Lung (tissue), 12 donors: ENCODE measurements around the gene ANKRD44. TPM values are rescaled to one million over a fixed set of nuclear protein-coding genes. Genes with fewer than 3 reads are reported as not detected.
A peak's percentile ranks its signal among the peaks of the same experiment; 100 is the strongest.

Experiments
- ATAC-seq: fragments of 200-7000 bp; cut with Tn5 transposase; one replicate; pipeline ENCODE4 v1.9.1; 2020; ENCODE audit warnings: moderate number of reproducible peaks; ENCODE audit not compliant: insufficient read depth, low FRiP score
- DNase-seq, 3 donors: peaks; one replicate each; pipeline ENCODE4 v3.0.0-alpha.2; 2013 to 2017
- H3K27ac ChIP-seq, 2 donors: one replicate each; pipeline ENCODE4 v1.5.1; 2013; ENCODE audit warnings: mild to moderate bottlenecking in 2 of 2, moderate library complexity in 2 of 2, control low read depth in 1 of 2, inconsistent platforms in 1 of 2, low read depth in 1 of 2, low read length in 1 of 2
- H3K27me3 ChIP-seq, 3 donors: one replicate each; pipeline ENCODE4 v1.5.1; 2013; ENCODE audit warnings: low read length in 2 of 3; ENCODE audit not compliant: control insufficient read depth in 3 of 3, insufficient read depth in 3 of 3
- H3K36me3 ChIP-seq, 4 donors: one replicate each; pipeline ENCODE4 v1.5.1; 2013; ENCODE audit warnings: low read length in 4 of 4, mild to moderate bottlenecking in 1 of 4, moderate library complexity in 1 of 4; ENCODE audit not compliant: control insufficient read depth in 4 of 4, insufficient read depth in 4 of 4
- H3K4me1 ChIP-seq, 5 donors: one replicate each; pipeline ENCODE4 v1.5.1; 2013; ENCODE audit warnings: low read length in 5 of 5, mild to moderate bottlenecking in 2 of 5, moderate library complexity in 1 of 5; ENCODE audit not compliant: control insufficient read depth in 5 of 5, insufficient read depth in 5 of 5
- H3K4me3 ChIP-seq: one replicate; pipeline ENCODE4 v1.5.1; 2013; ENCODE audit warnings: mild to moderate bottlenecking, control low read depth, moderate library complexity
- H3K9ac ChIP-seq, 2 donors: one replicate each; pipeline ENCODE4 v1.5.1; 2013; ENCODE audit warnings: low read length in 2 of 2, control low read depth in 1 of 2; ENCODE audit not compliant: insufficient read depth in 1 of 2
- H3K9me3 ChIP-seq, 4 donors: one replicate each; pipeline ENCODE4 v1.5.1; 2013; ENCODE audit warnings: low read length in 3 of 4, mild to moderate bottlenecking in 1 of 4, moderate library complexity in 1 of 4; ENCODE audit not compliant: control insufficient read depth in 4 of 4, insufficient read depth in 3 of 4
- WGBS, 2 donors: extraction: QIAGEN DNeasy Blood & Tissue Kit; methylation state at CpG; one replicate each; pipeline ENCODE4 v1.1.7; 2013; 5-methylcytosine and 5-hydroxymethylcytosine counted together
- polyA plus RNA-seq, 2 donors: library from polyadenylated mRNA; stranded (reverse); fragments of 200-250 nt; gene quantifications; one replicate each; pipeline ENCODE4 v1.2.1, GENCODE V29; 2013
- total RNA-seq, 2 donors: library from RNA; depleted of rRNA in 1 of 2; stranded (reverse); fragments of >200 nt in 1 of 2; gene quantifications; one replicate each; pipeline ENCODE4 v1.2.1, GENCODE V29; 2014 to 2021
- TF ChIP-seq, protein P1 (sequence below): IDR thresholded peaks from 2 replicates; pipeline ENCODE4 v1.5.1; 2012; ENCODE audit warnings: mild to moderate bottlenecking; ENCODE audit errors: control extremely low read depth, extremely low read depth
- donor health status: control.
- donor health status: control.
- donor health status: Bipolar disorder and iron deficiency.
- donor health status: healthy.
- donor health status: DM: yes; HTN: yes; CAD: no.

Gene ANKRD44
- total and polyA plus RNA-seq, 4 donors: 7.1 to 73.8 (median 20.3) TPM

DNA sequence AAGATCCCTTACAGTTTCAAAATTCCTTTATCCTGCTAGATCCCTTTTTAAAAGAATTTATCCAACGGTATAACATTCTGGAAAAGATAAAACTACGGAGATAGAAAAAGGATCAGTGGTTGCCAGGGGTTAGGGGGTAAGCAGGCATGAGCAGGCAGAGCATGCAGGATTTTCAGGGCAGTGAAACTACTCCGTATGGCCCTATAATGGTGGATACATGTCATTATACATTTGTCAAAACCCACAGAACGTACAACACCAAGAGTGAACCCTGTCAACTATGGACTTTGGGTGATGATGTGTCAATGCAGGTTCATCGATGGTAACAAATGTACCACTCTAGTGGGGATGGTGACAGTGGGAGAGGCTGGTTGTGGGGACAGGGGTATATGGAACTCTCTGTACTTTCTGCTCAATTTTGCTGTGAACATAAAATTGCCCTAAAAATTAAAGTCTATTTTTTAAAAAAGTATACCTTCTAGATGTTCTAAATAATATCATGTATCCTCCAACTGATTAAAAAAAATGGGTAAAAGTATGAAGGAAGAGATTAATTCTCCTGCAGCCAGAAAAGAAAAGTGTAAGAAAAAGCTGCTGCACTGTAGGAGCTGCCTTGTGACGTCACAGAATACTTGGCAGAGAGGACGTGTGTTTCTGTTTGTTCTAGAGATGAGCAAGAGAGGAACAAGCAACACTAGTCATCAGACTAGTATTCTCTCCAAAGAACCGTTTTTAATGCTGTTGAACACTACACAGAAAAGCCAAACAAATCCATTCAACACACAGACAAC, 23.6 kb downstream of the ANKRD44 start:
- Histone ChIP-seq H3K4me1 (peaks cover 0 to 5% (median 4%) of the 10 kb centered on the region in 5 donors), H3K27ac (no peak overlapping the region), H3K4me3 (no peak overlapping the region), H3K9ac (no peak overlapping the region), H3K36me3 (no peaks in the 10 kb centered on the region), H3K27me3 (no peaks in the 10 kb centered on the region), H3K9me3 (no peaks in the 10 kb centered on the region)
- 57 to 62% methylated on average over 8 of the region's 8 CpGs for WGBS, 2 donors
- ATAC-seq (no peak), DNase-seq (peak; percentile 48 to 86 (median 78))
- TF ChIP-seq, protein P1, sequence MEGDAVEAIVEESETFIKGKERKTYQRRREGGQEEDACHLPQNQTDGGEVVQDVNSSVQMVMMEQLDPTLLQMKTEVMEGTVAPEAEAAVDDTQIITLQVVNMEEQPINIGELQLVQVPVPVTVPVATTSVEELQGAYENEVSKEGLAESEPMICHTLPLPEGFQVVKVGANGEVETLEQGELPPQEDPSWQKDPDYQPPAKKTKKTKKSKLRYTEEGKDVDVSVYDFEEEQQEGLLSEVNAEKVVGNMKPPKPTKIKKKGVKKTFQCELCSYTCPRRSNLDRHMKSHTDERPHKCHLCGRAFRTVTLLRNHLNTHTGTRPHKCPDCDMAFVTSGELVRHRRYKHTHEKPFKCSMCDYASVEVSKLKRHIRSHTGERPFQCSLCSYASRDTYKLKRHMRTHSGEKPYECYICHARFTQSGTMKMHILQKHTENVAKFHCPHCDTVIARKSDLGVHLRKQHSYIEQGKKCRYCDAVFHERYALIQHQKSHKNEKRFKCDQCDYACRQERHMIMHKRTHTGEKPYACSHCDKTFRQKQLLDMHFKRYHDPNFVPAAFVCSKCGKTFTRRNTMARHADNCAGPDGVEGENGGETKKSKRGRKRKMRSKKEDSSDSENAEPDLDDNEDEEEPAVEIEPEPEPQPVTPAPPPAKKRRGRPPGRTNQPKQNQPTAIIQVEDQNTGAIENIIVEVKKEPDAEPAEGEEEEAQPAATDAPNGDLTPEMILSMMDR: no peak

DNA sequence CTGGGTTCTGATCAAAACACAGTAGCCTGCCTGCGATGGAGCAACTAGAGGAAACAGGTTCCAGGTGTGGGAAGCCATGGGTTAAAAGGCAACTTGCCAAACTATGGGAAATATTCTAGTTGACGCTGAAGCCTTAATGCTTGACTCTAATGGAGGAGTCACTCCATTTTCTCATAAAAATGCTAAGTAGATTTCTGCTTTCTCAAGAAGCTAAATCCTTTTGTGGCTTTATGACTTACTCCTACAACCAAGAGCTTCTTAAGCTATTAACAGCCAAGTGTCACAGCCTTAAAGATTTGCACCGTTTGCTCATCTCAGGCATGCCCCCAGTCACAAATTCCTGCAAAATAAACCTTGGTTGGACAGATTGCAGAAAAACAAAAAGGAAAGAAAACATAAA, 25.2 kb downstream of the ANKRD44 start:
- no peak for ATAC-seq
- Histone ChIP-seq H3K27ac (no peak overlapping the region), H3K4me1 (peaks cover 0 to 12% (median 4%) of the 10 kb centered on the region in 5 donors), H3K36me3 (no peaks in the 10 kb centered on the region), H3K9me3 (no peaks in the 10 kb centered on the region), H3K27me3 (no peaks in the 10 kb centered on the region), H3K4me3 (no peak overlapping the region), H3K9ac (no peak overlapping the region)
- WGBS, 2 donors: 62 to 72% methylated on average over 3 of the region's 3 CpGs
- no peak for DNase-seq
- TF ChIP-seq, protein P1: no peak

DNA sequence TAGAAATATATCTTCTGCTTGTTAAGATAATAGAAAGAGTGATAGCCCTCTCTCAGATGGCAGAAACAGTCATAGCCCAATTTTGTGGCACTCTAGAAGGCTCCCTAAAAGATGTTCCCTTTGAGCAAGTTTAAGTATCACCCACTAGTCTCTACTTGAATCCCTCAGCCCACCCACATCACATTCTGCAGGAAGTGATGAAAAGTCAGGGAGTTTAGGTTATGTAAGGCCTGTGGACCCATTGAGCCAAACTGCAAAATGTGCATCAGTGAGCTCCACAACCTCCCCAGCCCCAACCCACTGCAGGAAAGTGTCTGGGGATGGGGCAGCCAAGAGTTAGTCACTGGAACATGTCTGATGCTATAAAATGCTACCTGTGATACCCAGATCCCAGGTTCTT, 25.6 kb downstream of the ANKRD44 start:
- H3K4me3 ChIP-seq: no peak overlapping the region
- no peak for ATAC-seq
- H3K27me3 ChIP-seq: no peaks in the 10 kb centered on the region
- H3K9me3 ChIP-seq: no peaks in the 10 kb centered on the region
- H3K27ac ChIP-seq: no peak overlapping the region
- H3K36me3 ChIP-seq: no peaks in the 10 kb centered on the region
- peaks cover 0 to 14% (median 5%) of the 10 kb centered on the region in 5 donors for H3K4me1 ChIP-seq
- TF ChIP-seq, protein P1: no peak
- DNase-seq: no peak
- H3K9ac ChIP-seq: no peak overlapping the region
